Measurements from ENCODE around the gene WWOX. TPM values are rescaled to one million over a fixed set of nuclear protein-coding genes. Genes with fewer than 3 reads are reported as not detected.
"Not testable (repeated sequence)": the region's sequence is repeated elsewhere in the genome, so short reads cannot be mapped to it uniquely, and the experiment has no call there.

WWOX gene
- polyA plus RNA-seq, 2 of the 4 experiments (the other 2 are of a cell fraction): 16.0 to 17.2 TPM

- TF ChIP-seq FOXS1 (CRISPR knock-in tag; IDR thresholded peaks at IDR 0.05) (no peak), TFCP2L1 (CRISPR knock-in tag; IDR thresholded peaks at IDR 0.05) (no peak), FOSL2 (IDR thresholded peaks at IDR 0.05) (no peak), FOSL2 (CRISPR knock-in tag; IDR thresholded peaks at IDR 0.05) (no peak), ATOH8 (CRISPR knock-in tag; IDR thresholded peaks at IDR 0.05; ENCODE audit: low read depth) (no peak), ELK1 (IDR thresholded peaks at IDR 0.05; ENCODE audit: low read depth, low read length) (no peak), TP53 (CRISPR knock-in tag; IDR thresholded peaks at IDR 0.05) (no peak), RARB (CRISPR knock-in tag; IDR thresholded peaks at IDR 0.05) (no peak), CBX2 (IDR thresholded peaks at IDR 0.05; ENCODE audit: borderline replicate concordance, low read depth) (no peak), RFX5 (IDR thresholded peaks at IDR 0.05) (no peak), RCOR1 (IDR thresholded peaks at IDR 0.05; ENCODE audit: low read depth, low read length) (no peak), POLR2A (IDR thresholded peaks at IDR 0.05; ENCODE audit: low read length) (no peak), PHF8 (IDR thresholded peaks at IDR 0.05; ENCODE audit: borderline replicate concordance, low read depth) (no peak)
- TF ChIP-seq, protein P1, sequence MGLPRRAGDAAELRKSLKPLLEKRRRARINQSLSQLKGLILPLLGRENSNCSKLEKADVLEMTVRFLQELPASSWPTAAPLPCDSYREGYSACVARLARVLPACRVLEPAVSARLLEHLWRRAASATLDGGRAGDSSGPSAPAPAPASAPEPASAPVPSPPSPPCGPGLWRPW (IDR thresholded peaks at IDR 0.05): no peak
- TF ChIP-seq, protein P2, sequence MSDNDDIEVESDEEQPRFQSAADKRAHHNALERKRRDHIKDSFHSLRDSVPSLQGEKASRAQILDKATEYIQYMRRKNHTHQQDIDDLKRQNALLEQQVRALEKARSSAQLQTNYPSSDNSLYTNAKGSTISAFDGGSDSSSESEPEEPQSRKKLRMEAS (IDR thresholded peaks at IDR 0.05): no peak
- ATAC-seq: no peak
- Histone ChIP-seq H3K4me1 (no peaks in the 10 kb centered on the region), H3K4me3 (no peak overlapping the region), H3K4me2 (no peak overlapping the region), H3K27ac (no peak overlapping the region), H3K9me3 (no peaks in the 10 kb centered on the region)
- WGBS (ENCODE audit: missing lambda C conversion rate): 34% methylated on average over 10 of the region's 10 CpGs
- FAIRE-seq: no peak
- ChIA-PET CTCF (no interaction called here), POLR2A (no interaction called here)
- DNase-seq (ENCODE audit: low read depth in 1 of 2, low spot score in 1 of 2): no peak
Observed at GRCh38 chr16:79257953-79258490, 1158.6 kb downstream of the WWOX start.

DNA sequence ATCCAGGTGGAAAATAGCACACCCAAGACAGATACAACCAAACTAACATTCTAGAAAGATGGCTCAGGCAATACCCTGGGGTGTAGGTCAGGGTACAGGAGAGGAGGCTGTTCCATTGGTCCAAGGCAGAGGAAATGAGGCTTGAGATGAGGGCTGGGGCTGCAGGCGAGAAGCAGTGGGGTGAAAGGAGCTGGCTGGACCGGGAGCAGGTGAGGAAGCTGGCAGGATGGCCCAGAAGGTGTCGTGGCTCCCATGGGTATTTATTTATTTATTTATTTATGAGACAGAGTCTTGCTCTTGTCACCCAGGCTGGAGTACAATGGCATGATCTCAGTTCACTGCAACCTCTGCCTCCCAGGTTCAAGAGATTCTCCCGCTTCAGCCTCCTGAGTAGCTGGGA is 1161.4 kb downstream of the WWOX start:
- H3K4me3 ChIP-seq; H3K4me2 ChIP-seq; H3K27ac ChIP-seq; ATAC-seq; FAIRE-seq; DNase-seq (ENCODE audit: low read depth in 1 of 2, low spot score in 1 of 2); H3K4me1 ChIP-seq; POLR2A ChIA-PET; H3K9me3 ChIP-seq: not testable (repeated sequence)
- 22% methylated on average over 4 of the region's 4 CpGs for WGBS (ENCODE audit: missing lambda C conversion rate)
- CTCF ChIA-PET: interaction anchor here (0.7 kb wide), 1 partner anchor 439 kb away, joined by 3 read pairs; no protein-coding TSS in a partner anchor

GRCh38 chr16:79261481-79261940 is 1162.1 kb downstream of the WWOX start:
- ChIA-PET POLR2A (no interaction called here), CTCF (no interaction called here)
- no peak for FAIRE-seq
- Histone ChIP-seq H3K4me1 (no peaks in the 10 kb centered on the region), H3K27ac (no peak overlapping the region), H3K4me2 (no peak overlapping the region), H3K4me3 (no peak overlapping the region), H3K9me3 (no peaks in the 10 kb centered on the region)
- ATAC-seq: peak; percentile 56 to 86; a peak in 3 of 6 replicates
- peak in 1 of 2 experiments; percentile 22 for DNase-seq (ENCODE audit: low read depth in 1 of 2, low spot score in 1 of 2)
- TF ChIP-seq TP53 (CRISPR knock-in tag; IDR thresholded peaks at IDR 0.05): no peak
- peak; percentile 40; the same call in 2 of the 3 replicates for TF ChIP-seq SMC3 (IDR thresholded peaks at IDR 0.05)
- peak; percentile 18 to 42; a peak in 2 of 5 replicates for TF ChIP-seq RAD21 (conservative IDR thresholded peaks at IDR 0.05 in 1 of 2, IDR thresholded peaks at IDR 0.05 in 1 of 2)
- 3% methylated on average over 4 of the region's 5 CpGs for WGBS (ENCODE audit: missing lambda C conversion rate)

- no peak for ATAC-seq
- Histone ChIP-seq H3K4me3 (no peak overlapping the region), H3K4me1 (no peaks in the 10 kb centered on the region), H3K27ac (no peak overlapping the region), H3K4me2 (no peak overlapping the region), H3K9me3 (no peaks in the 10 kb centered on the region)
- TF ChIP-seq FOSL2 (IDR thresholded peaks at IDR 0.05) (no peak), FOSL2 (CRISPR knock-in tag; IDR thresholded peaks at IDR 0.05) (no peak), FOXS1 (CRISPR knock-in tag; IDR thresholded peaks at IDR 0.05) (no peak), TFCP2L1 (CRISPR knock-in tag; IDR thresholded peaks at IDR 0.05) (no peak), NFE2L2 (conservative IDR thresholded peaks at IDR 0.05; ENCODE audit: low read length) (no peak), RFX5 (IDR thresholded peaks at IDR 0.05) (no peak), ESRRA (IDR thresholded peaks at IDR 0.05; ENCODE audit: borderline replicate concordance, low read length) (no peak), POLR2A (IDR thresholded peaks at IDR 0.05; ENCODE audit: low read length) (no peak), EHMT2 (IDR thresholded peaks at IDR 0.05; ENCODE audit: low read depth) (no peak), JUNB (IDR thresholded peaks at IDR 0.05) (no peak)
- TF ChIP-seq, protein P3, sequence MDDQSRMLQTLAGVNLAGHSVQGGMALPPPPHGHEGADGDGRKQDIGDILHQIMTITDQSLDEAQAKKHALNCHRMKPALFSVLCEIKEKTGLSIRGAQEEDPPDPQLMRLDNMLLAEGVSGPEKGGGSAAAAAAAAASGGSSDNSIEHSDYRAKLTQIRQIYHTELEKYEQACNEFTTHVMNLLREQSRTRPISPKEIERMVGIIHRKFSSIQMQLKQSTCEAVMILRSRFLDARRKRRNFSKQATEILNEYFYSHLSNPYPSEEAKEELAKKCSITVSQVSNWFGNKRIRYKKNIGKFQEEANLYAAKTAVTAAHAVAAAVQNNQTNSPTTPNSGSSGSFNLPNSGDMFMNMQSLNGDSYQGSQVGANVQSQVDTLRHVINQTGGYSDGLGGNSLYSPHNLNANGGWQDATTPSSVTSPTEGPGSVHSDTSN (IDR thresholded peaks at IDR 0.05): no peak
- 24% methylated on average over 7 of the region's 7 CpGs for WGBS (ENCODE audit: missing lambda C conversion rate)
- CTCF ChIA-PET: interaction anchor here (0.5 to 1.4 kb wide), 2 partner anchors 48 to 200 kb away, joined by 3 to 4 read pairs; no protein-coding TSS in a partner anchor
- POLR2A ChIA-PET: no interaction called here
- no peak for FAIRE-seq
- no peak for DNase-seq (ENCODE audit: low read depth in 1 of 2, low spot score in 1 of 2)
Observed at GRCh38 chr16:79261944-79262552, 1162.6 kb downstream of the WWOX start.
